Lower lobe of right lung (tissue), 2 donors: Measurements from ENCODE around the gene OR11A1. TPM values are rescaled to one million over a fixed set of nuclear protein-coding genes. Genes with fewer than 3 reads are reported as not detected.

ENCODE experiments used
- ATAC-seq, 2 donors: fragments of 200-7000 bp; cut with Tn5 transposase; one replicate each; pipeline ENCODE4 v1.9.1; 2020 to 2022; ENCODE audit warnings: mild to moderate bottlenecking in 2 of 2, moderate library complexity in 2 of 2
- DNase-seq: peaks from one replicate; pipeline ENCODE4 v3.0.0-alpha.2; 2020
- H3K27ac ChIP-seq: fragments of 200-600 bp; one replicate; pipeline ENCODE4 v1.8.0; 2022
- H3K27me3 ChIP-seq: fragments of 200-600 bp; one replicate; pipeline ENCODE4 v1.8.0; 2022; ENCODE audit warnings: low read depth
- H3K36me3 ChIP-seq: fragments of 200-600 bp; one replicate; pipeline ENCODE4 v1.8.0; 2022; ENCODE audit warnings: mild to moderate bottlenecking
- H3K4me1 ChIP-seq: fragments of 200-600 bp; one replicate; pipeline ENCODE4 v1.8.0; 2022
- H3K4me3 ChIP-seq: fragments of 200-600 bp; one replicate; pipeline ENCODE4 v1.8.0; 2022; ENCODE audit warnings: mild to moderate bottlenecking
- H3K9me3 ChIP-seq: fragments of 200-600 bp; one replicate; pipeline ENCODE4 v1.8.0; 2022
- CTCF ChIP-seq: fragments of 200-600 bp; IDR thresholded peaks from one replicate; pipeline ENCODE4 v1.8.0; 2022; ENCODE audit warnings: antibody characterized with exemption, mild to moderate bottlenecking
- intact Hi-C: fragments of 100-400 bp; cut with DNase I; formaldehyde crosslinking; loops from one replicate; pipeline ENCODE4 v1.11.0; 2022
- total RNA-seq: library from RNA; stranded (reverse); fragmentation: NEBNext Ultra II Directional; extraction: Animal tissue kit (Norgen Biotek cat#: 25700); gene quantifications from one replicate; pipeline ENCODE4 v1.2.1, GENCODE V29; 2021
- donor health status: DM: no; HTN: yes; CAD: no; lungs with severe emphysema.

OR11A1 gene
- total RNA-seq, 1 donor from 2014 or later, result not detected

- intact Hi-C loops, result no loop called here
- no peaks in the 10 kb centered on the region for H3K36me3 ChIP-seq
- no peak overlapping the region for H3K27ac ChIP-seq
- ATAC-seq (no peak), DNase-seq (no peak)
- H3K4me1 ChIP-seq, result no peaks in the 10 kb centered on the region
- no peak overlapping the region for H3K4me3 ChIP-seq
- H3K27me3 ChIP-seq, result no peaks in the 10 kb centered on the region
- TF ChIP-seq CTCF, result no peak
- H3K9me3 ChIP-seq, result no peaks in the 10 kb centered on the region
Measured at GRCh38 chr6:29488874-29489273, 32.0 kb upstream of the OR11A1 start.

DNA sequence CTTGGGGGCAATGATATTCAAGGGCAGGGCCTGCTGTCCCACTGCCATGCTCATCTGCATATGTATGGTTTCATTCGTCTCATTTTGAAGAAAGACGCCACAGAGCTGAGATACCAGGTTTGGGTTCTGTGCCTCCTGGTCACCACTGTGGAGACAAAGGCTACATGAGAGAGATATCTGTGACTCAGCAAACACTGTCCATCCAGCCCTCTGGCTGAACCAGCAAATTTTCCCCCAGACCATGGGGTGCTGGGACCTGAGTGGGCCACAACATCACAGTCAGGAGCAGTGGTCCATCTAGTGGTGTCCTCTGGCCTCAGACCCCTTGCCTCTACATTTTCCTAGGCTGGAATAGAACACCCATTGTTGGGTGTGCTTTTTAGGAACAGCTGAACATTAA, 30.8 kb upstream of the OR11A1 start, which contains the start of gene MAS1L:
MAS1L (minus strand) TSS at position 297 of the 400 bp plus-strand sequence; CDS start at position 243, 54 bp downstream.
- Histone ChIP-seq H3K4me1 (no peaks in the 10 kb centered on the region), H3K27ac (no peak within 1 kb of the TSS), H3K36me3 (no peaks in the 10 kb centered on the region), H3K9me3 (no peaks in the 10 kb centered on the region), H3K27me3 (no peaks in the 10 kb centered on the region), H3K4me3 (no peak within 1 kb of the TSS)
- intact Hi-C loops, result no loop called here
- DNase-seq, result no peak
- no peak for ATAC-seq
- TF ChIP-seq CTCF, result no peak

DNA sequence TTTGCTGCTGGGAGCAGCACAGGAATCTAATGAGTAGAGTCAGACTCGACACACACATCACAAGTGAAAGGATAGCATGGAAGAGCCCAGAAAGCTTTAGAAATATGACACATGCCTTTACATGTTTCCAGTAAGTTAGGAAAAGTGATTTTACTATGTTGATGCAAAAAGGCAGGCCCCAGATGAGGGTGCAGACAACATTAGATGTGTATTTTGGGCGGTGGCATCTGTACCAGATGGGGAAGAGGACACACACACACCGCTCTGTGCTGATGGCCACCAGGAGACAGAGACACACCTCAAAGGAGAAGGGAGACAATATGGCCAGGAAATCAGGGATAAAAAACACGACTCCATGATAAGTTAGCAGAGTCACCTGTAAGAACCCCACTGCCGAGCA, 30.3 kb upstream of the OR11A1 start:
- no peaks in the 10 kb centered on the region for H3K9me3 ChIP-seq
- H3K27me3 ChIP-seq, result no peaks in the 10 kb centered on the region
- no peak for ATAC-seq
- H3K27ac ChIP-seq, result no peak overlapping the region
- DNase-seq, result no peak
- TF ChIP-seq CTCF, result no peak
- no peaks in the 10 kb centered on the region for H3K36me3 ChIP-seq
- intact Hi-C loops, result no loop called here
- H3K4me3 ChIP-seq, result no peak overlapping the region
- no peaks in the 10 kb centered on the region for H3K4me1 ChIP-seq

DNA sequence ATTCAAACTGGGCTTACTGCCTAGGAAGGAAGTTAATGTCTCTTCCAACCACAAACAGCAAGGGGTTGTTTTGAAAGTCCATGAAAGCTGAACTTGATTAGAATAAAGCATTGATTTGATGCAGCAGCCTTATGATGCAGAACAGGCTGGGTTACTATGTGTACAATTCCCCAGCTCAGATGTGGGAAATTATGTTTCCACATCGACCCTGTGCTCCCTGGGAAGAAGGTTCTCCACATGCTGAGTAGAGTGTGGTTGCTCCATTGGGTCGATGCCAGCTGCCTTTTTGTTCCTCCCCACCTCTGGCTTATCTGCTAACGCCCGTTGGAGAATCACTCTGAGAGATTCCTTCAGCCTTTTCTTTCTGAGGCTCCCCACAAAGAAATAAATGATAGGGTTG, 29.7 kb upstream of the OR11A1 start:
- DNase-seq (no peak), ATAC-seq (no peak)
- intact Hi-C loops, result no loop called here
- H3K27ac ChIP-seq, result no peak overlapping the region
- TF ChIP-seq CTCF, result no peak
- no peaks in the 10 kb centered on the region for H3K27me3 ChIP-seq
- no peaks in the 10 kb centered on the region for H3K4me1 ChIP-seq
- H3K4me3 ChIP-seq, result no peak overlapping the region
- H3K36me3 ChIP-seq, result no peaks in the 10 kb centered on the region
- H3K9me3 ChIP-seq, result no peaks in the 10 kb centered on the region

GRCh38 chr6:29483735-29484134, 26.9 kb upstream of the OR11A1 start:
- no peaks in the 10 kb centered on the region for H3K36me3 ChIP-seq
- H3K27ac ChIP-seq, result no peak overlapping the region
- no peak overlapping the region for H3K4me3 ChIP-seq
- no peaks in the 10 kb centered on the region for H3K27me3 ChIP-seq
- DNase-seq, result no peak
- ATAC-seq, result no peak
- no peaks in the 10 kb centered on the region for H3K9me3 ChIP-seq
- intact Hi-C loops, result no loop called here
- TF ChIP-seq CTCF, result no peak
- H3K4me1 ChIP-seq, result no peaks in the 10 kb centered on the region

GRCh38 chr6:29483186-29483585, 26.3 kb upstream of the OR11A1 start:
- Histone ChIP-seq H3K4me1 (no peaks in the 10 kb centered on the region), H3K27me3 (no peaks in the 10 kb centered on the region), H3K4me3 (no peak overlapping the region), H3K9me3 (no peaks in the 10 kb centered on the region), H3K27ac (no peak overlapping the region), H3K36me3 (no peaks in the 10 kb centered on the region)
- intact Hi-C loops, result no loop called here
- DNase-seq, result no peak
- no peak for ATAC-seq
- no peak for TF ChIP-seq CTCF
